Measurements from ENCODE around the gene REPS1.

DNA sequence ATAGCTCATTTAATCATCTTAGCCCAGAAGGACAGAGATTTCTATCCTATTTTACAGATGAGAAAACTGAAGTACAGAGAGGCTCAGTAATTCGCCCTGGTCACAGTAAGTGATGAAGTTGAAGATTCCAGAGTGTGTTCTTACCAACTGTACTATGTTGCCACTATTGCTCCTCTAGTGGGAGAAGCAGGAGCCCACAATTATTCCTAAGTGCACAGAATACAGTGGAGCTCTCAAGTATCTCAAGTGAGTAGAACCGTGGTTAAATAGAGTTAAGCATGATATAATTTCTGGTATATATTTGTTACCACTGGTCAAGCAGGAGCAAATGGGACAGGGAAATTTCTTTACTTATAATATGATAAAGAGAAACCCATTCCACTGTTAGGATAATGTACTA is 22.1 kb downstream of the REPS1 start:
- TF ChIP-seq POLR2A (IDR thresholded peaks at IDR 0.05; ENCODE audit: low read length) (no peak), GATA1 (IDR thresholded peaks at IDR 0.05; ENCODE audit: low read depth, low read length) (no peak)

All from erythroblast (primary cell).